22Rv1 (cell line): ENCODE results near the gene MMP27.
A peak's percentile ranks its signal among the peaks of the same experiment; 100 is the strongest.

Source experiments
- H3K27ac ChIP-seq: fragments of 450-650 bp; 2 replicates; pipeline ENCODE4 v1.5.1; 2017
- CTCF ChIP-seq: fragments of 450-650 bp; IDR thresholded peaks from 2 replicates; pipeline ENCODE4 v1.5.1; 2017; ENCODE audit warnings: mild to moderate bottlenecking
- ZFX ChIP-seq: fragments of 450-650 bp; IDR thresholded peaks from 2 replicates; pipeline ENCODE4 v1.6.1; 2017; ENCODE audit warnings: antibody characterized with exemption, borderline replicate concordance

MMP27 gene

GRCh38 chr11:102664001-102664752 lies 41.4 kb downstream of the MMP27 start:
- no peak overlapping the region for H3K27ac ChIP-seq
- peak; percentile 43 for TF ChIP-seq CTCF
- no peak for TF ChIP-seq ZFX

GRCh38 chr11:102662607-102663006 lies 43.0 kb downstream of the MMP27 start:
- H3K27ac ChIP-seq: no peak overlapping the region
- TF ChIP-seq CTCF: no peak
- no peak for TF ChIP-seq ZFX

GRCh38 chr11:102661040-102661439 lies 44.5 kb downstream of the MMP27 start:
- TF ChIP-seq CTCF (no peak), ZFX (no peak)
- no peak overlapping the region for H3K27ac ChIP-seq

- TF ChIP-seq CTCF (no peak), ZFX (no peak)
- H3K27ac ChIP-seq: no peak overlapping the region
Measured at GRCh38 chr11:102656528-102656927, 49.0 kb downstream of the MMP27 start.

- H3K27ac ChIP-seq: no peak overlapping the region
- TF ChIP-seq CTCF (no peak), ZFX (no peak)
Measured at GRCh38 chr11:102655547-102655946, 50.0 kb downstream of the MMP27 start.

GRCh38 chr11:102654761-102655160 lies 50.8 kb downstream of the MMP27 start:
- TF ChIP-seq ZFX (no peak), CTCF (no peak)
- no peak overlapping the region for H3K27ac ChIP-seq

- H3K27ac ChIP-seq: no peak overlapping the region
- TF ChIP-seq ZFX: no peak
- TF ChIP-seq CTCF: no peak
Measured at GRCh38 chr11:102653744-102654291, 51.8 kb downstream of the MMP27 start.
